HL-60 (cell line): ENCODE measurements around the gene TMEM63B.

Experiments
- DNase-seq, 2 experiments: peaks; one replicate each; pipeline ENCODE4 v3.0.0-alpha.2; 2010 to 2020; ENCODE audit warnings: low read depth in 1 of 2, low spot score in 1 of 2
- H3K27ac ChIP-seq: fragments of 250-450 bp; sonication (Bioruptor Pico); replicated peaks from 2 replicates; pipeline ENCODE4 v1.5.1; 2020; ENCODE audit warnings: mild to moderate bottlenecking, moderate library complexity
- H3K27me3 ChIP-seq: fragments of 250-450 bp; sonication (Bioruptor Pico); 2 replicates; pipeline ENCODE4 v1.5.1; 2021; ENCODE audit warnings: mild to moderate bottlenecking, moderate library complexity; ENCODE audit not compliant: insufficient read depth, poor library complexity, severe bottlenecking
- H3K4me3 ChIP-seq: replicated peaks from 2 replicates; pipeline ENCODE4 v1.5.1; 2011; ENCODE audit warnings: mild to moderate bottlenecking, control low read depth, low read length; ENCODE audit not compliant: insufficient read depth
- GABPA ChIP-seq: IDR thresholded peaks from 2 replicates; pipeline ENCODE4 v1.6.1; 2012; ENCODE audit warnings: low read depth
- POLR2AphosphoS5 ChIP-seq: IDR thresholded peaks from 2 replicates; pipeline ENCODE4 v1.6.1; 2012; ENCODE audit warnings: low read depth
- SPI1 ChIP-seq: IDR thresholded peaks from 2 replicates; pipeline ENCODE4 v1.6.1; 2012; ENCODE audit warnings: low read depth, mild to moderate bottlenecking, borderline replicate concordance
- TF ChIP-seq, protein P1 (sequence below): IDR thresholded peaks from 2 replicates; pipeline ENCODE4 v1.6.1; 2012; ENCODE audit warnings: low read depth; ENCODE audit not compliant: insufficient replicate concordance
- TF ChIP-seq, protein P2 (sequence below): IDR thresholded peaks from one replicate; pipeline ENCODE4 v1.5.1; 2011; ENCODE audit warnings: low read length, control low read depth, inconsistent platforms; ENCODE audit not compliant: insufficient read depth

The TMEM63B gene

DNA sequence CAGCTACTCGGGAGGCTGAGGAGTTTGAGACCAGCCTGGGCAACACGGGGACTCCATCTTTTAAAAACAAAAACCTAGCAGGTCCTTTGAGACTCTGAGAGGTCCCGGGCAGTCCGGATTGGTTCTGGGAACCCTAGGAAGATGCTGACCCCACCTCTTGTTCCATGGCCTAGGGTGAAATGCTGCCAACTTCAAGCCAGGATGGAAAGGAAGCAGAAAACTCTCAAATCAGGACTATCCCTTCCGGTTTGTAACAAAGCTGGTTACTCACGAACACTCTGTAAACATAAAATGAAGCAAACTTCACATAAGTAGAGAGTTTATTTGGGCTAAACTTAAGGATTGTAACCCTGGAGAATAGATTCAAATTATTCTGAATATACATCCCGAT is 59.3 kb downstream of the TMEM63B start:
- no peaks in the 10 kb centered on the region for H3K27me3 ChIP-seq
- TF ChIP-seq, protein P1, sequence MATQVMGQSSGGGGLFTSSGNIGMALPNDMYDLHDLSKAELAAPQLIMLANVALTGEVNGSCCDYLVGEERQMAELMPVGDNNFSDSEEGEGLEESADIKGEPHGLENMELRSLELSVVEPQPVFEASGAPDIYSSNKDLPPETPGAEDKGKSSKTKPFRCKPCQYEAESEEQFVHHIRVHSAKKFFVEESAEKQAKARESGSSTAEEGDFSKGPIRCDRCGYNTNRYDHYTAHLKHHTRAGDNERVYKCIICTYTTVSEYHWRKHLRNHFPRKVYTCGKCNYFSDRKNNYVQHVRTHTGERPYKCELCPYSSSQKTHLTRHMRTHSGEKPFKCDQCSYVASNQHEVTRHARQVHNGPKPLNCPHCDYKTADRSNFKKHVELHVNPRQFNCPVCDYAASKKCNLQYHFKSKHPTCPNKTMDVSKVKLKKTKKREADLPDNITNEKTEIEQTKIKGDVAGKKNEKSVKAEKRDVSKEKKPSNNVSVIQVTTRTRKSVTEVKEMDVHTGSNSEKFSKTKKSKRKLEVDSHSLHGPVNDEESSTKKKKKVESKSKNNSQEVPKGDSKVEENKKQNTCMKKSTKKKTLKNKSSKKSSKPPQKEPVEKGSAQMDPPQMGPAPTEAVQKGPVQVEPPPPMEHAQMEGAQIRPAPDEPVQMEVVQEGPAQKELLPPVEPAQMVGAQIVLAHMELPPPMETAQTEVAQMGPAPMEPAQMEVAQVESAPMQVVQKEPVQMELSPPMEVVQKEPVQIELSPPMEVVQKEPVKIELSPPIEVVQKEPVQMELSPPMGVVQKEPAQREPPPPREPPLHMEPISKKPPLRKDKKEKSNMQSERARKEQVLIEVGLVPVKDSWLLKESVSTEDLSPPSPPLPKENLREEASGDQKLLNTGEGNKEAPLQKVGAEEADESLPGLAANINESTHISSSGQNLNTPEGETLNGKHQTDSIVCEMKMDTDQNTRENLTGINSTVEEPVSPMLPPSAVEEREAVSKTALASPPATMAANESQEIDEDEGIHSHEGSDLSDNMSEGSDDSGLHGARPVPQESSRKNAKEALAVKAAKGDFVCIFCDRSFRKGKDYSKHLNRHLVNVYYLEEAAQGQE, result no peak
- TF ChIP-seq GABPA (no peak), POLR2AphosphoS5 (no peak), SPI1 (no peak)
- TF ChIP-seq, protein P2, sequence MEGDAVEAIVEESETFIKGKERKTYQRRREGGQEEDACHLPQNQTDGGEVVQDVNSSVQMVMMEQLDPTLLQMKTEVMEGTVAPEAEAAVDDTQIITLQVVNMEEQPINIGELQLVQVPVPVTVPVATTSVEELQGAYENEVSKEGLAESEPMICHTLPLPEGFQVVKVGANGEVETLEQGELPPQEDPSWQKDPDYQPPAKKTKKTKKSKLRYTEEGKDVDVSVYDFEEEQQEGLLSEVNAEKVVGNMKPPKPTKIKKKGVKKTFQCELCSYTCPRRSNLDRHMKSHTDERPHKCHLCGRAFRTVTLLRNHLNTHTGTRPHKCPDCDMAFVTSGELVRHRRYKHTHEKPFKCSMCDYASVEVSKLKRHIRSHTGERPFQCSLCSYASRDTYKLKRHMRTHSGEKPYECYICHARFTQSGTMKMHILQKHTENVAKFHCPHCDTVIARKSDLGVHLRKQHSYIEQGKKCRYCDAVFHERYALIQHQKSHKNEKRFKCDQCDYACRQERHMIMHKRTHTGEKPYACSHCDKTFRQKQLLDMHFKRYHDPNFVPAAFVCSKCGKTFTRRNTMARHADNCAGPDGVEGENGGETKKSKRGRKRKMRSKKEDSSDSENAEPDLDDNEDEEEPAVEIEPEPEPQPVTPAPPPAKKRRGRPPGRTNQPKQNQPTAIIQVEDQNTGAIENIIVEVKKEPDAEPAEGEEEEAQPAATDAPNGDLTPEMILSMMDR, result no peak
- no peak overlapping the region for H3K27ac ChIP-seq
- no peak overlapping the region for H3K4me3 ChIP-seq
- no peak for DNase-seq

DNA sequence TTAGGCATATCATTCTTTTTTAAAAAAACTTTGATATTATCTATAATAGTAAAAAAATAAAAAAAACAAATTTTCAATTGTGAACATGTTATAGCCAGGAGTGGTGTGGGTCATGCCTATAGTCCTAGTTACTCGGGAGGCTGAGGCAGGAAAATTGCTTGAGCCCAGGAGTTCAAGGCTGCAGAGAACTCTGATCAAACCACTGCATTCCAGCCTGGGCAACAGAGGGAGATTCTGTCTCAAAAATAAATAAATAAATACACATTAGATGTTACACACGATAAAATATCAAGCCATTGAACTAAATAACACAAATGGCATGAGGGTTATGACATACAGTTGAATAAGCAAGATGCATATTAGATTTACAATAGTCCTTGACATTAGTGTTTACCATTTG is 61.5 kb downstream of the TMEM63B start:
- no peak for TF ChIP-seq POLR2AphosphoS5
- TF ChIP-seq, protein P2, result no peak
- TF ChIP-seq GABPA, result no peak
- TF ChIP-seq SPI1, result no peak
- TF ChIP-seq, protein P1, result no peak
- no peak overlapping the region for H3K4me3 ChIP-seq
- no peaks in the 10 kb centered on the region for H3K27me3 ChIP-seq
- H3K27ac ChIP-seq, result no peak overlapping the region
- DNase-seq, result no peak

DNA sequence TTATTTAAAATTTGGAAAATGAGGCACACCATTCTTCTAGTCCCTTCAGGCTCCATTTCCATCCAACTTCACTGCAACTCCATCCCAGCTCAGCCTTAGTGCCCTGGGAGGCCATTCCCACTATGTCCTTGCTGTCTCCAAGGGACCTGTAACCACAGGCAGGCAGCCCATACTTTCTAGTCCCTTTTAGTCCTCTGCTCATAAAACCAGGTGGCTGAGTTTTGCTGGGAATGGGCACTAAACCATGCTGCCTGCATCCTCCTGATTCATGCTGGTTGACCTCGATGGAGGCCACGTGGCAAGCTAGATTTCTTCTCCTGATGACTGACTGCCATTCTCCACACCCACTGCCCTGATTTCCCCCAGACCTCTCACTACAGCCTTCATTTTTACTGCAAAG is 61.9 kb downstream of the TMEM63B start:
- Histone ChIP-seq H3K27me3 (no peaks in the 10 kb centered on the region), H3K27ac (no peak overlapping the region), H3K4me3 (no peak overlapping the region)
- no peak for DNase-seq
- TF ChIP-seq, protein P2, result no peak
- TF ChIP-seq POLR2AphosphoS5 (no peak), GABPA (no peak), SPI1 (no peak)
- TF ChIP-seq, protein P1, result no peak
